SK-N-SH (cell line): ENCODE data around the gene DCD. TPM values are rescaled to one million over a fixed set of nuclear protein-coding genes. Genes with fewer than 3 reads are reported as not detected.

Source experiments
- CTCF ChIA-PET: fragments of 300-600, 350-600 bp; formaldehyde crosslinking; extraction: SDS; loops from one replicate; lab custom pipeline; 2021; lab: Yijun Ruan, JAX
- POLR2A ChIA-PET: fragments of 350-600 bp; sonication (Branson Sonifier 250); formaldehyde crosslinking; extraction: SDS; loops from one replicate; lab custom pipeline; 2020; ENCODE audit warnings: antibody characterized with exemption, inconsistent platforms; lab: Yijun Ruan, JAX
- DNase-seq: peaks from one replicate; pipeline ENCODE4 v3.0.0; 2012
- H2AFZ ChIP-seq: fragments of 200-600 bp; sonication (generic); 2 replicates; pipeline ENCODE4 v1.8.1; 2016; ENCODE audit warnings: antibody characterized with exemption, mild to moderate bottlenecking, low read depth
- H3F3A ChIP-seq: fragments of 200-600 bp; sonication (generic); replicated peaks from 2 replicates; pipeline ENCODE3; 2016; ENCODE audit warnings: antibody characterized with exemption, mild to moderate bottlenecking; ENCODE audit not compliant: insufficient read depth
- H3K27ac ChIP-seq, 2 experiments: fragments of 200-500 bp in 1 of 2; fragments of 200-600 bp in 1 of 2; sonication (Bioruptor generic) in 1 of 2; sonication (generic), shearing (Covaris generic) in 1 of 2; 2 replicates each; pipeline versions ENCODE4 v1.5.1 to v1.6.1; 2014 to 2016; ENCODE audit warnings: low read depth in 2 of 2, inconsistent platforms in 1 of 2, low read length in 1 of 2, mild to moderate bottlenecking in 1 of 2, mixed read lengths in 1 of 2
- H3K27me3 ChIP-seq: fragments of 200-600 bp; sonication (generic), shearing (Covaris generic); 2 replicates; pipeline ENCODE4 v1.6.1; 2016; ENCODE audit warnings: mixed run types; ENCODE audit not compliant: insufficient read depth
- H3K36me3 ChIP-seq, 2 experiments: fragments of 200-500 bp in 1 of 2; fragments of 200-600 bp in 1 of 2; sonication (Bioruptor generic) in 1 of 2; sonication (generic) in 1 of 2; replicated peaks in 1 of 2; 2 replicates each; pipeline versions ENCODE3 to v1.5.1; 2014 to 2016; ENCODE audit warnings: low read length in 1 of 2, mild to moderate bottlenecking in 1 of 2; ENCODE audit not compliant: insufficient read depth in 2 of 2, control insufficient read depth in 1 of 2
- H3K4me1 ChIP-seq, 2 experiments: fragments of 200-500 bp in 1 of 2; fragments of 200-600 bp in 1 of 2; sonication (Bioruptor generic) in 1 of 2; sonication (generic), shearing (Covaris generic) in 1 of 2; 2 replicates each; pipeline versions ENCODE4 v1.5.1 to v1.6.1; 2014 to 2016; ENCODE audit warnings: low read depth in 1 of 2, low read length in 1 of 2, mixed run types in 1 of 2; ENCODE audit not compliant: insufficient read depth in 2 of 2, control insufficient read depth in 1 of 2
- H3K4me2 ChIP-seq: fragments of 200-600 bp; sonication (generic), shearing (Covaris generic); 2 replicates; pipeline ENCODE4 v1.6.1; 2017; ENCODE audit warnings: mixed run types
- H3K4me3 ChIP-seq, 2 experiments: fragments of 200-500 bp in 1 of 2; fragments of 200-600 bp in 1 of 2; sonication (Bioruptor generic) in 1 of 2; sonication (generic), shearing (Covaris generic) in 1 of 2; 2 replicates each; pipeline versions ENCODE4 v1.5.1 to v1.8.1; 2014 to 2016; ENCODE audit warnings: low read depth in 2 of 2, inconsistent platforms in 1 of 2, low read length in 1 of 2, mild to moderate bottlenecking in 1 of 2, mixed read lengths in 1 of 2, moderate library complexity in 1 of 2
- H3K79me2 ChIP-seq: fragments of 200-600 bp; sonication (generic); 2 replicates; pipeline ENCODE4 v1.8.1; 2017; ENCODE audit warnings: mild to moderate bottlenecking; ENCODE audit not compliant: insufficient read depth
- H3K9ac ChIP-seq: fragments of 200-600 bp; sonication (generic); 2 replicates; pipeline ENCODE4 v1.6.1; 2017; ENCODE audit warnings: mixed run types
- H3K9me2 ChIP-seq: fragments of 200-600 bp; sonication (generic); 2 replicates; pipeline ENCODE4 v1.6.1; 2017; ENCODE audit warnings: mixed run types
- H3K9me3 ChIP-seq: fragments of 200-600 bp; sonication (generic); 2 replicates; pipeline ENCODE4 v1.6.1; 2017; ENCODE audit warnings: mixed run types, mild to moderate bottlenecking, moderate library complexity
- H4K20me1 ChIP-seq: fragments of 200-600 bp; sonication (generic); 2 replicates; pipeline ENCODE4 v1.6.1; 2017; ENCODE audit warnings: mild to moderate bottlenecking, mixed run types; ENCODE audit not compliant: insufficient read depth
- EZH2phosphoT487 ChIP-seq: fragments of 200-600 bp; sonication (generic); IDR thresholded peaks from 2 replicates; pipeline ENCODE4 v1.6.1; 2017; ENCODE audit warnings: low read depth, mixed run types, mild to moderate bottlenecking, antibody characterized with exemption, moderate library complexity, borderline replicate concordance
- FOSL2 ChIP-seq: IDR thresholded peaks from 2 replicates; pipeline ENCODE4 v1.4.0; 2012; ENCODE audit warnings: low read depth, mild to moderate bottlenecking, moderate library complexity, borderline replicate concordance
- FOXJ3 ChIP-seq: sonication (generic); formaldehyde crosslinking; IDR thresholded peaks from 2 replicates; pipeline ENCODE4 v1.5.1; 2020; ENCODE audit warnings: mild to moderate bottlenecking, missing genetic modification reagents
- FOXM1 ChIP-seq: IDR thresholded peaks from 2 replicates; pipeline ENCODE4 v1.4.0; 2012; ENCODE audit warnings: low read depth, mild to moderate bottlenecking
- JUND ChIP-seq: IDR thresholded peaks from 2 replicates; pipeline ENCODE4 v1.4.0; 2012
- MEF2A ChIP-seq: IDR thresholded peaks from 2 replicates; pipeline ENCODE4 v1.4.0; 2012; ENCODE audit warnings: low read depth, borderline replicate concordance
- NFIC ChIP-seq: IDR thresholded peaks from 2 replicates; pipeline ENCODE4 v1.4.0; 2012; ENCODE audit warnings: borderline replicate concordance
- NRF1 ChIP-seq: IDR thresholded peaks from 2 replicates; pipeline ENCODE4 v1.6.1; 2012; ENCODE audit warnings: low read depth, mild to moderate bottlenecking, low read length
- POLR2AphosphoS5 ChIP-seq: IDR thresholded peaks from 2 replicates; pipeline ENCODE4 v1.6.1; 2012; ENCODE audit warnings: low read depth, low read length
- RAD21 ChIP-seq: IDR thresholded peaks from 2 replicates; pipeline ENCODE4 v1.6.1; 2012; ENCODE audit warnings: mild to moderate bottlenecking, low read length
- RXRA ChIP-seq: IDR thresholded peaks from 2 replicates; pipeline ENCODE4 v1.4.0; 2012; ENCODE audit warnings: low read depth, mild to moderate bottlenecking, borderline replicate concordance
- SMC3 ChIP-seq: IDR thresholded peaks from 2 replicates; pipeline ENCODE4 v1.6.1; 2012; ENCODE audit warnings: low read depth, low read length, improper control_type of control experiment
- TAF1 ChIP-seq: IDR thresholded peaks from 2 replicates; pipeline ENCODE4 v1.6.1; 2012; ENCODE audit warnings: low read depth, mild to moderate bottlenecking, low read length, moderate library complexity, borderline replicate concordance
- YY1 ChIP-seq: IDR thresholded peaks from 2 replicates; pipeline ENCODE4 v1.4.0; 2012; ENCODE audit warnings: low read depth, mild to moderate bottlenecking
- WGBS: methylation state at CpG from one replicate; pipeline ENCODE4 v1.1.6; 2017; ENCODE audit warnings: low lambda C conversion rate; 5-methylcytosine and 5-hydroxymethylcytosine counted together
- polyA plus RNA-seq, 3 experiments: library from polyadenylated mRNA; depleted of rRNA; stranded (reverse); fragments of >200 nt; gene quantifications; 2 replicates each; pipeline ENCODE4 v1.2.3, GENCODE V29; 2012
- TF ChIP-seq, protein P1 (sequence below): IDR thresholded peaks from 2 replicates; pipeline ENCODE4 v1.4.0; 2012; ENCODE audit warnings: low read depth, borderline replicate concordance
- TF ChIP-seq, protein P2 (sequence below): IDR thresholded peaks from 2 replicates; pipeline ENCODE4 v1.4.0; 2012; ENCODE audit warnings: low read depth, borderline replicate concordance
- TF ChIP-seq, protein P3 (sequence below): IDR thresholded peaks from 2 replicates; pipeline ENCODE4; 2012
- TF ChIP-seq, protein P4 (sequence below): fragments of 150-350 bp; IDR thresholded peaks from 2 replicates; pipeline ENCODE4 v1.6.1; 2016; ENCODE audit warnings: mild to moderate bottlenecking, low read depth, low read length
- TF ChIP-seq, protein P5 (sequence below): fragments of 150-350 bp; IDR thresholded peaks from 2 replicates; pipeline ENCODE4 v1.6.1; 2017; ENCODE audit warnings: antibody characterized with exemption, low read length, low read depth, borderline replicate concordance
- TF ChIP-seq, protein P6 (sequence below): fragments of 200-600 bp; sonication (generic); IDR thresholded peaks from 2 replicates; pipeline ENCODE4 v1.6.1; 2017; ENCODE audit warnings: antibody characterized with exemption, mild to moderate bottlenecking, moderate library complexity

Gene DCD
- polyA plus RNA-seq, 1 of the 3 experiments (the other 2 are of a cell fraction) = not detected

DNA sequence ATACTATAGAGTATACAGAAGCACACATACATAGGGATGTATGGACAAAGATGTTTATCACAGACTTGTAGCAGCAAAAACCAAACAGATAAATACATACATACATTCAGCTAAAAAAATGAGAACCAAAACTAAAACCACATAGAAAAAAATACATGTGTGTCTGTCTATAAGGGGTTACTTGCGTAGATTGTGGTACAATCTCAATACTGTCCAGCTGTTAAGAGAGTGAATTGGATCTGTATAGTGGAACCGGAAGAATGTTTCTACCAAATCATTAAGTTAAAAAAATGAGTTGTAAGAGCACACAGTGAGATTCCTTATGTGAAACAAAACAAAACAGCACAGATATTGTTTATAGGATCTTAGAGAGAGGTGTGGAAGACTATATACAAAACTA is 44.2 kb upstream of the DCD start:
- no peaks in the 10 kb centered on the region for H3K36me3 ChIP-seq
- no peaks in the 10 kb centered on the region for H3K9me2 ChIP-seq
- ChIA-PET CTCF (interaction anchor here (1.0 to 2.5 kb wide), 2 partner anchors 10 to 34 kb away, joined by 4 to 11 read pairs; no protein-coding TSS in a partner anchor), POLR2A (no interaction called here)
- H3K27ac ChIP-seq = no peak overlapping the region
- 6% methylated on average over 2 of the region's 2 CpGs for WGBS
- no peaks in the 10 kb centered on the region for H3K79me2 ChIP-seq
- H3K9me3 ChIP-seq = no peaks in the 10 kb centered on the region
- no peaks in the 10 kb centered on the region for H3K27me3 ChIP-seq
- H4K20me1 ChIP-seq = no peaks in the 10 kb centered on the region
- no peak for DNase-seq
- no peak overlapping the region for H2AFZ ChIP-seq
- H3K4me1 ChIP-seq = no peaks in the 10 kb centered on the region
- no peaks in the 10 kb centered on the region for H3F3A ChIP-seq
- TF ChIP-seq FOSL2 (no peak), RAD21 (no peak), EZH2phosphoT487 (no peak), FOXM1 (no peak), FOXJ3 (CRISPR knock-in tag) (no peak), POLR2AphosphoS5 (no peak), YY1 (no peak), RXRA (no peak), SMC3 (no peak), JUND (no peak)
- TF ChIP-seq, protein P1, sequence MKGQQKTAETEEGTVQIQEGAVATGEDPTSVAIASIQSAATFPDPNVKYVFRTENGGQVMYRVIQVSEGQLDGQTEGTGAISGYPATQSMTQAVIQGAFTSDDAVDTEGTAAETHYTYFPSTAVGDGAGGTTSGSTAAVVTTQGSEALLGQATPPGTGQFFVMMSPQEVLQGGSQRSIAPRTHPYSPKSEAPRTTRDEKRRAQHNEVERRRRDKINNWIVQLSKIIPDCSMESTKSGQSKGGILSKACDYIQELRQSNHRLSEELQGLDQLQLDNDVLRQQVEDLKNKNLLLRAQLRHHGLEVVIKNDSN = no peak
- TF ChIP-seq, protein P2, sequence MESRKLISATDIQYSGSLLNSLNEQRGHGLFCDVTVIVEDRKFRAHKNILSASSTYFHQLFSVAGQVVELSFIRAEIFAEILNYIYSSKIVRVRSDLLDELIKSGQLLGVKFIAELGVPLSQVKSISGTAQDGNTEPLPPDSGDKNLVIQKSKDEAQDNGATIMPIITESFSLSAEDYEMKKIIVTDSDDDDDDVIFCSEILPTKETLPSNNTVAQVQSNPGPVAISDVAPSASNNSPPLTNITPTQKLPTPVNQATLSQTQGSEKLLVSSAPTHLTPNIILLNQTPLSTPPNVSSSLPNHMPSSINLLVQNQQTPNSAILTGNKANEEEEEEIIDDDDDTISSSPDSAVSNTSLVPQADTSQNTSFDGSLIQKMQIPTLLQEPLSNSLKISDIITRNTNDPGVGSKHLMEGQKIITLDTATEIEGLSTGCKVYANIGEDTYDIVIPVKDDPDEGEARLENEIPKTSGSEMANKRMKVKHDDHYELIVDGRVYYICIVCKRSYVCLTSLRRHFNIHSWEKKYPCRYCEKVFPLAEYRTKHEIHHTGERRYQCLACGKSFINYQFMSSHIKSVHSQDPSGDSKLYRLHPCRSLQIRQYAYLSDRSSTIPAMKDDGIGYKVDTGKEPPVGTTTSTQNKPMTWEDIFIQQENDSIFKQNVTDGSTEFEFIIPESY = no peak
- TF ChIP-seq, protein P3, sequence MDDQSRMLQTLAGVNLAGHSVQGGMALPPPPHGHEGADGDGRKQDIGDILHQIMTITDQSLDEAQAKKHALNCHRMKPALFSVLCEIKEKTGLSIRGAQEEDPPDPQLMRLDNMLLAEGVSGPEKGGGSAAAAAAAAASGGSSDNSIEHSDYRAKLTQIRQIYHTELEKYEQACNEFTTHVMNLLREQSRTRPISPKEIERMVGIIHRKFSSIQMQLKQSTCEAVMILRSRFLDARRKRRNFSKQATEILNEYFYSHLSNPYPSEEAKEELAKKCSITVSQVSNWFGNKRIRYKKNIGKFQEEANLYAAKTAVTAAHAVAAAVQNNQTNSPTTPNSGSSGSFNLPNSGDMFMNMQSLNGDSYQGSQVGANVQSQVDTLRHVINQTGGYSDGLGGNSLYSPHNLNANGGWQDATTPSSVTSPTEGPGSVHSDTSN = no peak
- no peak overlapping the region for H3K9ac ChIP-seq
- H3K4me2 ChIP-seq = no peak overlapping the region
- no peak overlapping the region for H3K4me3 ChIP-seq

DNA sequence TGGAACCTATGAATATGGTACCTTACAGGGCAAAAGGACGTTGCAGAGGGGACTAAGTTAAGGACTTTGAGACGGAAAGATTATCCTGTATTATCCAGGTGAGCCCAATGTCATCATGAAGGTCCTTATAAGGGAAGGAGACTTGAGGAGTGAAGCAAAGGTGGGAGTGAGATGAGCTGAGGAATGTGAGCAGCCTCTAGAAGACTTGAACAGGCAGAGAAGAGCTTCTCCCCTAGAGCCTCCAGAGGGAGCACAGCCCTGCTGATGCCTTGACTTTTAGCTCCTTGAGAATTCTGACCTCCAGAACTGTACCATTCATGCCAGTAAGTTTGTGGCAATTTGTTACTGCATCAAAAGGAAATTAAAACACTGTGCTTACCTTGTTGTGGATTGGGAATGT is 41.8 kb upstream of the DCD start:
- no peaks in the 10 kb centered on the region for H3F3A ChIP-seq
- H3K79me2 ChIP-seq = no peaks in the 10 kb centered on the region
- no peaks in the 10 kb centered on the region for H3K9me2 ChIP-seq
- no peaks in the 10 kb centered on the region for H4K20me1 ChIP-seq
- no peaks in the 10 kb centered on the region for H3K4me1 ChIP-seq
- DNase-seq = no peak
- no peaks in the 10 kb centered on the region for H3K27me3 ChIP-seq
- H3K27ac ChIP-seq = no peak overlapping the region
- H3K36me3 ChIP-seq = no peaks in the 10 kb centered on the region
- WGBS = 0% methylated on average over 2 of the region's 2 CpGs
- no peaks in the 10 kb centered on the region for H3K9me3 ChIP-seq
- POLR2A ChIA-PET = no interaction called here
- H3K9ac ChIP-seq = no peak overlapping the region
- CTCF ChIA-PET = interaction anchor here (1.5 to 1.8 kb wide), 2 partner anchors 10 to 12 kb away, joined by 3 to 8 read pairs; no protein-coding TSS in a partner anchor
- no peak overlapping the region for H2AFZ ChIP-seq
- H3K4me2 ChIP-seq = no peak overlapping the region
- H3K4me3 ChIP-seq = no peak overlapping the region
- TF ChIP-seq, protein P4, sequence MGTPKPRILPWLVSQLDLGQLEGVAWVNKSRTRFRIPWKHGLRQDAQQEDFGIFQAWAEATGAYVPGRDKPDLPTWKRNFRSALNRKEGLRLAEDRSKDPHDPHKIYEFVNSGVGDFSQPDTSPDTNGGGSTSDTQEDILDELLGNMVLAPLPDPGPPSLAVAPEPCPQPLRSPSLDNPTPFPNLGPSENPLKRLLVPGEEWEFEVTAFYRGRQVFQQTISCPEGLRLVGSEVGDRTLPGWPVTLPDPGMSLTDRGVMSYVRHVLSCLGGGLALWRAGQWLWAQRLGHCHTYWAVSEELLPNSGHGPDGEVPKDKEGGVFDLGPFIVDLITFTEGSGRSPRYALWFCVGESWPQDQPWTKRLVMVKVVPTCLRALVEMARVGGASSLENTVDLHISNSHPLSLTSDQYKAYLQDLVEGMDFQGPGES = no peak
- TF ChIP-seq FOXJ3 (CRISPR knock-in tag) (no peak), RXRA (no peak), NRF1 (no peak), RAD21 (no peak), FOXM1 (no peak), MEF2A (no peak), POLR2AphosphoS5 (no peak), TAF1 (no peak), FOSL2 (no peak), NFIC (no peak)
- TF ChIP-seq, protein P5, sequence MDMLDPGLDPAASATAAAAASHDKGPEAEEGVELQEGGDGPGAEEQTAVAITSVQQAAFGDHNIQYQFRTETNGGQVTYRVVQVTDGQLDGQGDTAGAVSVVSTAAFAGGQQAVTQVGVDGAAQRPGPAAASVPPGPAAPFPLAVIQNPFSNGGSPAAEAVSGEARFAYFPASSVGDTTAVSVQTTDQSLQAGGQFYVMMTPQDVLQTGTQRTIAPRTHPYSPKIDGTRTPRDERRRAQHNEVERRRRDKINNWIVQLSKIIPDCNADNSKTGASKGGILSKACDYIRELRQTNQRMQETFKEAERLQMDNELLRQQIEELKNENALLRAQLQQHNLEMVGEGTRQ = no peak
- TF ChIP-seq, protein P6, sequence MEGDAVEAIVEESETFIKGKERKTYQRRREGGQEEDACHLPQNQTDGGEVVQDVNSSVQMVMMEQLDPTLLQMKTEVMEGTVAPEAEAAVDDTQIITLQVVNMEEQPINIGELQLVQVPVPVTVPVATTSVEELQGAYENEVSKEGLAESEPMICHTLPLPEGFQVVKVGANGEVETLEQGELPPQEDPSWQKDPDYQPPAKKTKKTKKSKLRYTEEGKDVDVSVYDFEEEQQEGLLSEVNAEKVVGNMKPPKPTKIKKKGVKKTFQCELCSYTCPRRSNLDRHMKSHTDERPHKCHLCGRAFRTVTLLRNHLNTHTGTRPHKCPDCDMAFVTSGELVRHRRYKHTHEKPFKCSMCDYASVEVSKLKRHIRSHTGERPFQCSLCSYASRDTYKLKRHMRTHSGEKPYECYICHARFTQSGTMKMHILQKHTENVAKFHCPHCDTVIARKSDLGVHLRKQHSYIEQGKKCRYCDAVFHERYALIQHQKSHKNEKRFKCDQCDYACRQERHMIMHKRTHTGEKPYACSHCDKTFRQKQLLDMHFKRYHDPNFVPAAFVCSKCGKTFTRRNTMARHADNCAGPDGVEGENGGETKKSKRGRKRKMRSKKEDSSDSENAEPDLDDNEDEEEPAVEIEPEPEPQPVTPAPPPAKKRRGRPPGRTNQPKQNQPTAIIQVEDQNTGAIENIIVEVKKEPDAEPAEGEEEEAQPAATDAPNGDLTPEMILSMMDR = no peak
